Stimulated activated CD4-positive, alpha-beta T cell treated with anti-CD3 and anti-CD28 coated beads, Interleukin-12 subunit alpha, Interleukin-12 subunit beta, amount 100 ng/mL, for 48 hours (primary cell): ENCODE data around the gene A4GALT.
"Not testable (repeated sequence)": the region's sequence is repeated elsewhere in the genome, so short reads cannot be mapped to it uniquely, and the experiment has no call there.

Source experiments
- DNase-seq, 3 donors: peaks; one replicate each; pipeline ENCODE4 v3.0.0-alpha.2; 2020; ENCODE audit warnings: low read depth in 2 of 3, low spot score in 1 of 3

The A4GALT gene

GRCh38 chr22:42720263-42721044 is at the start of gene A4GALT:
TSS of gene A4GALT (minus strand) at chr22:42720870. CDS start at chr22:42693951, 26,919 bp downstream.
- DNase-seq = no peak

GRCh38 chr22:42770448-42770726 is 49.7 kb upstream of the A4GALT start:
- DNase-seq = no peak

GRCh38 chr22:42769574-42770447 is 49.1 kb upstream of the A4GALT start:
- DNase-seq = no peak

GRCh38 chr22:42769238-42769573 is 48.5 kb upstream of the A4GALT start:
- no peak for DNase-seq

- no peak for DNase-seq
These were observed 47.8 kb upstream of the A4GALT start for GRCh38 chr22:42768385-42769035.

- DNase-seq = no peak
These were observed 46.2 kb upstream of the A4GALT start for GRCh38 chr22:42766860-42767259.

GRCh38 chr22:42764895-42765363 is 44.3 kb upstream of the A4GALT start:
- DNase-seq = no peak

- DNase-seq = no peak
These were observed 43.4 kb upstream of the A4GALT start for GRCh38 chr22:42763965-42764480.

- DNase-seq = no peak
These were observed 40.3 kb upstream of the A4GALT start for GRCh38 chr22:42760806-42761565.

- DNase-seq = no peak
These were observed 38.4 kb upstream of the A4GALT start for GRCh38 chr22:42758931-42759629.

- not testable (repeated sequence) for DNase-seq
These were observed 34.9 kb upstream of the A4GALT start for GRCh38 chr22:42755553-42755952.

- DNase-seq = not testable (repeated sequence)
These were observed 34.5 kb upstream of the A4GALT start for GRCh38 chr22:42755121-42755520.

GRCh38 chr22:42754658-42755057 is 34.0 kb upstream of the A4GALT start:
- no peak for DNase-seq

- no peak for DNase-seq
These were observed 32.2 kb upstream of the A4GALT start for GRCh38 chr22:42752912-42753311.

GRCh38 chr22:42752230-42752746 is 31.6 kb upstream of the A4GALT start:
- no peak for DNase-seq

GRCh38 chr22:42750421-42750820 is 29.8 kb upstream of the A4GALT start:
- not testable (repeated sequence) for DNase-seq

- no peak for DNase-seq
These were observed 27.2 kb upstream of the A4GALT start for GRCh38 chr22:42747701-42748513.

GRCh38 chr22:42745118-42745517 is 24.4 kb upstream of the A4GALT start:
- DNase-seq = no peak

GRCh38 chr22:42743501-42743991 is 22.9 kb upstream of the A4GALT start:
- no peak for DNase-seq
